Left lung (tissue), 10 donors: Measurements from ENCODE around the gene PCYOX1L. TPM values are rescaled to one million over a fixed set of nuclear protein-coding genes. Genes with fewer than 3 reads are reported as not detected.

Source experiments
- ATAC-seq: fragments of 200-7000 bp; cut with Tn5 transposase; one replicate; pipeline ENCODE4 v1.9.1; 2020; ENCODE audit warnings: moderate library complexity
- DNase-seq, 4 donors: peaks; one replicate each; pipeline ENCODE4 v3.0.0-alpha.2; 2013 to 2020
- H3K27ac ChIP-seq, 2 donors: fragments of 200-600 bp; sonication (generic) in 1 of 2; one replicate each; pipeline versions ENCODE4 v1.5.0 to v1.8.0; 2020 to 2021
- H3K27me3 ChIP-seq, 2 donors: fragments of 200-600 bp; sonication (generic) in 1 of 2; one replicate each; pipeline versions ENCODE4 v1.5.0 to v1.8.0; 2020 to 2021
- H3K36me3 ChIP-seq, 2 donors: fragments of 200-600 bp; sonication (generic) in 1 of 2; one replicate each; pipeline versions ENCODE4 v1.5.0 to v1.8.0; 2020 to 2021
- H3K4me1 ChIP-seq, 2 donors: fragments of 200-600 bp; one replicate each; pipeline ENCODE4 v1.8.0; 2021
- H3K4me3 ChIP-seq, 2 donors: fragments of 200-600 bp; sonication (generic) in 1 of 2; one replicate each; pipeline versions ENCODE4 v1.5.0 to v1.8.0; 2020 to 2021; ENCODE audit warnings: mild to moderate bottlenecking in 1 of 2
- H3K9me3 ChIP-seq, 2 donors: fragments of 200-600 bp; sonication (generic) in 1 of 2; one replicate each; pipeline versions ENCODE4 v1.5.0 to v1.8.0; 2020 to 2021
- intact Hi-C, 2 donors: fragments of 100-400 bp; cut with DNase I; formaldehyde crosslinking; loops; one replicate each; pipeline versions ENCODE4 v1.11.2 to v1.14.2; 2022
- polyA plus RNA-seq, 6 donors: library from polyadenylated mRNA; unstranded; fragments of 120-200 nt; gene quantifications; one replicate each; pipeline ENCODE4 v1.2.1, GENCODE V29; 2013; ENCODE audit not compliant: insufficient read length in 6 of 6
- total RNA-seq, 2 donors: library from RNA; stranded (reverse); fragmentation: NEBNext Ultra II Directional; extraction: Animal tissue kit (Norgen Biotek cat#: 25700); gene quantifications; one replicate each; pipeline ENCODE4 v1.2.1, GENCODE V29; 2021
- TF ChIP-seq, protein P1 (sequence below), 2 donors: fragments of 200-600 bp; sonication (generic) in 1 of 2; IDR thresholded peaks; one replicate each; pipeline versions ENCODE4 v1.5.0 to v1.8.0; 2021; ENCODE audit warnings: antibody characterized with exemption in 2 of 2
- donor health status: DM: no; HTN: yes; CAD: no.
- donor health status: DM: no; HTN: no; CAD: no.

The PCYOX1L gene
- total and polyA plus RNA-seq, 8 donors = 9.0 to 17.9 (median 15.8) TPM

- no peak for ATAC-seq
- intact Hi-C loops = loop anchor here in 1 of 2 donors (5.0 kb wide), 2 partner anchors 56 to 194 kb away; no protein-coding TSS in a partner anchor
- H3K4me1 ChIP-seq = peaks cover 0 to 8% of the 10 kb centered on the region in 2 donors
These were observed 15.1 kb downstream of the PCYOX1L start for GRCh38 chr5:149372932-149373331.

DNA sequence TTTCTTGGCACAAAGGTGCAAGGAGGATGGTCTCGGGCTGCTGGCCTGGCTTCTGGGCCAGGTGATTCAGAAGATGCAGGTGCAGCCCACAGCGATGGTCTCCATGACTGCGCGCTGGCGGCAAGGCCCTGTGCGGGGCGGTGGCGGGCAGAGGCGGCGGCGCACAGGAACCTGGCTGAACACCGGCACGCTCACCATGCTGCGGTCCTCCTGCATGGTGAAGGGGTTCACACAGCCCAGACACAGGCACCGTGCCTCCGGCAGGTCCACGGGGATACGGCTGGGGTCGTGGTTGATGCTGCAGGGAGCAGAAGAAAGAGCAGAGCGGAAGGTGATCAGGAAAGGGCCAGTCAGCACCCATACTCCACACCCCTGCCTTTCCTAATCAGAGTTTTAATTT lies 16.5 kb downstream of the PCYOX1L start:
- H3K4me1 ChIP-seq = peaks cover 0 to 8% of the 10 kb centered on the region in 2 donors
- ATAC-seq = no peak
- intact Hi-C loops = loop anchor here in 1 of 2 donors (5.0 kb wide), 2 partner anchors 57 to 193 kb away; no protein-coding TSS in a partner anchor
- TF ChIP-seq, protein P1, sequence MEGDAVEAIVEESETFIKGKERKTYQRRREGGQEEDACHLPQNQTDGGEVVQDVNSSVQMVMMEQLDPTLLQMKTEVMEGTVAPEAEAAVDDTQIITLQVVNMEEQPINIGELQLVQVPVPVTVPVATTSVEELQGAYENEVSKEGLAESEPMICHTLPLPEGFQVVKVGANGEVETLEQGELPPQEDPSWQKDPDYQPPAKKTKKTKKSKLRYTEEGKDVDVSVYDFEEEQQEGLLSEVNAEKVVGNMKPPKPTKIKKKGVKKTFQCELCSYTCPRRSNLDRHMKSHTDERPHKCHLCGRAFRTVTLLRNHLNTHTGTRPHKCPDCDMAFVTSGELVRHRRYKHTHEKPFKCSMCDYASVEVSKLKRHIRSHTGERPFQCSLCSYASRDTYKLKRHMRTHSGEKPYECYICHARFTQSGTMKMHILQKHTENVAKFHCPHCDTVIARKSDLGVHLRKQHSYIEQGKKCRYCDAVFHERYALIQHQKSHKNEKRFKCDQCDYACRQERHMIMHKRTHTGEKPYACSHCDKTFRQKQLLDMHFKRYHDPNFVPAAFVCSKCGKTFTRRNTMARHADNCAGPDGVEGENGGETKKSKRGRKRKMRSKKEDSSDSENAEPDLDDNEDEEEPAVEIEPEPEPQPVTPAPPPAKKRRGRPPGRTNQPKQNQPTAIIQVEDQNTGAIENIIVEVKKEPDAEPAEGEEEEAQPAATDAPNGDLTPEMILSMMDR (IDR thresholded peaks at IDR 0.05) = no peak
- no peak overlapping the region for H3K4me3 ChIP-seq
- no peaks in the 10 kb centered on the region for H3K27me3 ChIP-seq
- DNase-seq = no peak
- H3K36me3 ChIP-seq = no peaks in the 10 kb centered on the region
- no peak overlapping the region for H3K27ac ChIP-seq
- no peaks in the 10 kb centered on the region for H3K9me3 ChIP-seq

More at GRCh38 chr5:149372932-149373331, 15.1 kb downstream of the PCYOX1L start:
- DNase-seq = no peak
- Histone ChIP-seq H3K27me3 (no peaks in the 10 kb centered on the region), H3K9me3 (no peaks in the 10 kb centered on the region), H3K36me3 (no peaks in the 10 kb centered on the region), H3K4me3 (no peak overlapping the region), H3K27ac (no peak overlapping the region)
- TF ChIP-seq, protein P1 (IDR thresholded peaks at IDR 0.05) = no peak

GRCh38 chr5:149374801-149375200 lies 17.0 kb downstream of the PCYOX1L start:
- TF ChIP-seq, protein P1 (IDR thresholded peaks at IDR 0.05) = no peak
- H3K27ac ChIP-seq = no peak overlapping the region
- H3K9me3 ChIP-seq = no peaks in the 10 kb centered on the region
- intact Hi-C loops = loop anchor here in 1 of 2 donors (5.0 kb wide), 2 partner anchors 58 to 192 kb away; no protein-coding TSS in a partner anchor
- ATAC-seq (no peak), DNase-seq (no peak)
- no peaks in the 10 kb centered on the region for H3K27me3 ChIP-seq
- H3K4me3 ChIP-seq = no peak overlapping the region
- H3K4me1 ChIP-seq = peaks cover 0 to 8% of the 10 kb centered on the region in 2 donors
- no peaks in the 10 kb centered on the region for H3K36me3 ChIP-seq

- DNase-seq (no peak), ATAC-seq (no peak)
- H3K9me3 ChIP-seq = no peaks in the 10 kb centered on the region
- peaks cover 0 to 8% of the 10 kb centered on the region in 2 donors for H3K4me1 ChIP-seq
- H3K27ac ChIP-seq = no peak overlapping the region
- intact Hi-C loops = no loop called here
- TF ChIP-seq, protein P1 (IDR thresholded peaks at IDR 0.05) = no peak
- no peaks in the 10 kb centered on the region for H3K36me3 ChIP-seq
- H3K27me3 ChIP-seq = no peaks in the 10 kb centered on the region
- no peak overlapping the region for H3K4me3 ChIP-seq
These were observed 17.6 kb downstream of the PCYOX1L start for GRCh38 chr5:149375434-149375833.

DNA sequence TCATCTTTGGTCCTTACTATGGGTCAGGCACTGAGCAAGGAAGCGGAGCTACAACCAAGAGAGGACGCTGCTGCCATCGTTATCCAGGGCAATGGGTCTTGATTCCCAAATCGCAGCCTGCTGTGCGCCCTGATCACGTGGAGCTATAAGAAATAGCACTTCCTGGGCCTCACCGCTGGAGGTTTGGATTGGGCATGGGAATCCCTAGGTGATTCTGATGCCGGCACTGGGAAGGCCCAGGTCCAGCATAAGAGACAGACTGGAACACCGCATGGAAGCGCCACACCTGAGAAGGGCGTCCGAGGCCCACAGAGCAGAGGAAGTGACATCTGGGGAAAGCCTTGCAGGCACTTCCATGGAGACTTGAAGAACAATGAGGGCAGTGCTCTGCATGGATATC lies 18.3 kb downstream of the PCYOX1L start:
- Histone ChIP-seq H3K27ac (no peak overlapping the region), H3K4me3 (no peak overlapping the region), H3K36me3 (no peaks in the 10 kb centered on the region), H3K27me3 (no peaks in the 10 kb centered on the region), H3K4me1 (peaks cover 0 to 1% of the 10 kb centered on the region in 2 donors), H3K9me3 (no peaks in the 10 kb centered on the region)
- intact Hi-C loops = no loop called here
- ATAC-seq = no peak
- no peak for DNase-seq
- TF ChIP-seq, protein P1 (IDR thresholded peaks at IDR 0.05) = no peak
